HL-60 (cell line): ENCODE data around the gene USP26.

Source experiments
- DNase-seq, 2 experiments: peaks; one replicate each; pipeline ENCODE4 v3.0.0-alpha.2; 2010 to 2020; ENCODE audit warnings: low read depth in 1 of 2, low spot score in 1 of 2
- H3K27ac ChIP-seq: fragments of 250-450 bp; sonication (Bioruptor Pico); replicated peaks from 2 replicates; pipeline ENCODE4 v1.5.1; 2020; ENCODE audit warnings: mild to moderate bottlenecking, moderate library complexity
- H3K27me3 ChIP-seq: fragments of 250-450 bp; sonication (Bioruptor Pico); 2 replicates; pipeline ENCODE4 v1.5.1; 2021; ENCODE audit warnings: mild to moderate bottlenecking, moderate library complexity; ENCODE audit not compliant: insufficient read depth, poor library complexity, severe bottlenecking
- H3K4me3 ChIP-seq: replicated peaks from 2 replicates; pipeline ENCODE4 v1.5.1; 2011; ENCODE audit warnings: mild to moderate bottlenecking, control low read depth, low read length; ENCODE audit not compliant: insufficient read depth
- CTCF ChIP-seq: IDR thresholded peaks from one replicate; pipeline ENCODE4 v1.5.1; 2011; ENCODE audit warnings: low read length, control low read depth, inconsistent platforms; ENCODE audit not compliant: insufficient read depth
- GABPA ChIP-seq: IDR thresholded peaks from 2 replicates; pipeline ENCODE4 v1.6.1; 2012; ENCODE audit warnings: low read depth
- POLR2AphosphoS5 ChIP-seq: IDR thresholded peaks from 2 replicates; pipeline ENCODE4 v1.6.1; 2012; ENCODE audit warnings: low read depth
- SPI1 ChIP-seq: IDR thresholded peaks from 2 replicates; pipeline ENCODE4 v1.6.1; 2012; ENCODE audit warnings: low read depth, mild to moderate bottlenecking, borderline replicate concordance
- TF ChIP-seq, protein P1 (sequence below): IDR thresholded peaks from 2 replicates; pipeline ENCODE4 v1.6.1; 2012; ENCODE audit warnings: low read depth; ENCODE audit not compliant: insufficient replicate concordance

The USP26 gene

GRCh38 chrX:133054761-133055405 is 42.0 kb downstream of the USP26 start:
- TF ChIP-seq GABPA (no peak), POLR2AphosphoS5 (no peak), SPI1 (no peak), CTCF (no peak)
- TF ChIP-seq, protein P1, sequence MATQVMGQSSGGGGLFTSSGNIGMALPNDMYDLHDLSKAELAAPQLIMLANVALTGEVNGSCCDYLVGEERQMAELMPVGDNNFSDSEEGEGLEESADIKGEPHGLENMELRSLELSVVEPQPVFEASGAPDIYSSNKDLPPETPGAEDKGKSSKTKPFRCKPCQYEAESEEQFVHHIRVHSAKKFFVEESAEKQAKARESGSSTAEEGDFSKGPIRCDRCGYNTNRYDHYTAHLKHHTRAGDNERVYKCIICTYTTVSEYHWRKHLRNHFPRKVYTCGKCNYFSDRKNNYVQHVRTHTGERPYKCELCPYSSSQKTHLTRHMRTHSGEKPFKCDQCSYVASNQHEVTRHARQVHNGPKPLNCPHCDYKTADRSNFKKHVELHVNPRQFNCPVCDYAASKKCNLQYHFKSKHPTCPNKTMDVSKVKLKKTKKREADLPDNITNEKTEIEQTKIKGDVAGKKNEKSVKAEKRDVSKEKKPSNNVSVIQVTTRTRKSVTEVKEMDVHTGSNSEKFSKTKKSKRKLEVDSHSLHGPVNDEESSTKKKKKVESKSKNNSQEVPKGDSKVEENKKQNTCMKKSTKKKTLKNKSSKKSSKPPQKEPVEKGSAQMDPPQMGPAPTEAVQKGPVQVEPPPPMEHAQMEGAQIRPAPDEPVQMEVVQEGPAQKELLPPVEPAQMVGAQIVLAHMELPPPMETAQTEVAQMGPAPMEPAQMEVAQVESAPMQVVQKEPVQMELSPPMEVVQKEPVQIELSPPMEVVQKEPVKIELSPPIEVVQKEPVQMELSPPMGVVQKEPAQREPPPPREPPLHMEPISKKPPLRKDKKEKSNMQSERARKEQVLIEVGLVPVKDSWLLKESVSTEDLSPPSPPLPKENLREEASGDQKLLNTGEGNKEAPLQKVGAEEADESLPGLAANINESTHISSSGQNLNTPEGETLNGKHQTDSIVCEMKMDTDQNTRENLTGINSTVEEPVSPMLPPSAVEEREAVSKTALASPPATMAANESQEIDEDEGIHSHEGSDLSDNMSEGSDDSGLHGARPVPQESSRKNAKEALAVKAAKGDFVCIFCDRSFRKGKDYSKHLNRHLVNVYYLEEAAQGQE, result no peak
- H3K27ac ChIP-seq, result no peak overlapping the region
- DNase-seq, result no peak
- no peaks in the 10 kb centered on the region for H3K27me3 ChIP-seq
- H3K4me3 ChIP-seq, result no peak overlapping the region

GRCh38 chrX:133053861-133054598 is 42.9 kb downstream of the USP26 start:
- no peak for TF ChIP-seq SPI1
- TF ChIP-seq, protein P1, result no peak
- no peak for TF ChIP-seq CTCF
- TF ChIP-seq GABPA, result no peak
- no peak for TF ChIP-seq POLR2AphosphoS5
- Histone ChIP-seq H3K4me3 (no peak overlapping the region), H3K27me3 (no peaks in the 10 kb centered on the region), H3K27ac (no peak overlapping the region)
- no peak for DNase-seq

DNA sequence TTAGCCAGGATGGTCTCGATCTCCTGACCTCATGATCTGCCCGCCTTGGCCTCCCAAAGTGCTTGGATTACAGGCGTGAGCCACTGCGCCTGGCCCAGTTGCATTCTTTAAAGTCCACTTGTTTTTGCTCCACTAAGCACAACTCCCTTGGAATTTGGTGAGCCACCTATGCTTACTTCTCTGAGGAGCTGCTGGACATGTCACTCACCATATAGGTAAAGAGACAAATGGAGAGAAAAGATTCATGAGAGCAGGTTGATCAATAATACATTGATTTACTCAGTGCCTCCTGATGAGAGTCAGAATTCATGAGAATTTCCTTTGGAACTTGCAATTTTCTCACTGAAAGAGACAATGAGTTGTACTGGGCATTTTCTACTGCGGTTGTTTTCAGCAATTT is 48.2 kb downstream of the USP26 start:
- Histone ChIP-seq H3K27me3 (no peaks in the 10 kb centered on the region), H3K4me3 (no peak overlapping the region), H3K27ac (no peak overlapping the region)
- DNase-seq, result no peak
- TF ChIP-seq CTCF (no peak), POLR2AphosphoS5 (no peak), SPI1 (no peak), GABPA (no peak)
- TF ChIP-seq, protein P1, result no peak
